Neural progenitor cell (in vitro differentiated cells): Measurements from ENCODE around the gene KRTAP5-1.
"Not testable (repeated sequence)": the region's sequence is repeated elsewhere in the genome, so short reads cannot be mapped to it uniquely, and the experiment has no call there.

Experiments used
- CTCF ChIP-seq: fragments of 200-600 bp; sonication (generic); IDR thresholded peaks from 2 replicates; pipeline ENCODE4 v1.5.1; 2017; ENCODE audit warnings: antibody characterized with exemption, mild to moderate bottlenecking
- EZH2 ChIP-seq: fragments of 200-600 bp; sonication (generic); IDR thresholded peaks from 2 replicates; pipeline ENCODE4 v1.6.1; 2017; ENCODE audit warnings: antibody characterized with exemption, mild to moderate bottlenecking, moderate library complexity

GRCh38 chr11:1575756-1576155, 9.3 kb downstream of the KRTAP5-1 start:
- not testable (repeated sequence) for TF ChIP-seq CTCF, EZH2
